PC-9 (cell line): ENCODE measurements around the gene SNX6. TPM values are rescaled to one million over a fixed set of nuclear protein-coding genes. Genes with fewer than 3 reads are reported as not detected.
"Not testable (repeated sequence)": the region's sequence is repeated elsewhere in the genome, so short reads cannot be mapped to it uniquely, and the experiment has no call there.

Experiments used
- BruUV-seq: library from RNA; stranded (reverse); fragments of 400-500 nt; replicated peaks from 2 replicates; lab custom pipeline; 2021; lab: Mats Ljungman, UMichigan
- CTCF ChIA-PET: fragments of 300-600 bp; sonication (Branson Sonifier 250); formaldehyde crosslinking; loops from one replicate; lab custom pipeline; 2022; ENCODE audit warnings: antibody characterized with exemption; lab: Charles Lee
- POLR2A ChIA-PET: fragments of 300-600 bp; sonication (Branson Sonifier 250); formaldehyde crosslinking; loops from one replicate; lab custom pipeline; 2022; ENCODE audit warnings: antibody characterized with exemption; ENCODE audit not compliant: unreplicated experiment; lab: Charles Lee
- DNase-seq, 2 experiments: peaks; one replicate each; pipeline versions ENCODE4 v3.0.0 to v3.0.0-alpha.2; 2015 to 2022; ENCODE audit warnings: mixed read lengths in 1 of 2
- H2AFZ ChIP-seq: fragments of 200-600 bp; sonication (generic); 2 replicates; pipeline ENCODE4 v1.8.1; 2017; ENCODE audit warnings: antibody characterized with exemption
- H3F3A ChIP-seq: fragments of 200-600 bp; sonication (generic); 2 replicates; pipeline ENCODE4 v1.8.1; 2017; ENCODE audit warnings: antibody characterized with exemption, mild to moderate bottlenecking, low read depth; ENCODE audit not compliant: insufficient read depth
- H3K27ac ChIP-seq: fragments of 200-600 bp; sonication (generic); 2 replicates; pipeline ENCODE4 v1.6.1; 2016; ENCODE audit warnings: mixed run types
- H3K27me3 ChIP-seq: fragments of 200-600 bp; sonication (generic); 2 replicates; pipeline ENCODE4 v1.6.1; 2016; ENCODE audit warnings: low read depth, mixed run types; ENCODE audit not compliant: insufficient read depth
- H3K36me3 ChIP-seq: fragments of 200-600 bp; sonication (generic); 2 replicates; pipeline ENCODE4 v1.6.1; 2016; ENCODE audit warnings: low read depth, mixed run types
- H3K4me1 ChIP-seq: fragments of 200-600 bp; sonication (generic); replicated peaks from 2 replicates; pipeline ENCODE4 v1.6.1; 2016; ENCODE audit warnings: mixed run types; ENCODE audit not compliant: insufficient read depth
- H3K4me2 ChIP-seq: fragments of 200-600 bp; sonication (generic); 2 replicates; pipeline ENCODE4 v1.6.1; 2017; ENCODE audit warnings: mixed run types
- H3K4me3 ChIP-seq: fragments of 200-600 bp; sonication (generic); 2 replicates; pipeline ENCODE4 v1.6.1; 2016; ENCODE audit warnings: mixed run types
- H3K79me2 ChIP-seq: fragments of 200-600 bp; sonication (generic); 2 replicates; pipeline ENCODE4 v1.6.1; 2017; ENCODE audit warnings: low read depth, mixed run types
- H3K9me2 ChIP-seq: fragments of 200-600 bp; sonication (generic); 2 replicates; pipeline ENCODE4 v1.8.1; 2017; ENCODE audit warnings: mild to moderate bottlenecking; ENCODE audit not compliant: insufficient read depth
- H3K9me3 ChIP-seq: fragments of 200-600 bp; sonication (generic); 2 replicates; pipeline ENCODE4 v1.8.1; 2016; ENCODE audit warnings: low read depth; ENCODE audit not compliant: insufficient read depth
- H4K20me1 ChIP-seq: fragments of 200-600 bp; sonication (generic); 2 replicates; pipeline ENCODE4 v1.8.1; 2017; ENCODE audit not compliant: insufficient read depth
- CTCF ChIP-seq: fragments of 200-600 bp; sonication (generic); conservative IDR thresholded peaks from 2 replicates; pipeline ENCODE4 v1.6.1; 2017; ENCODE audit warnings: mixed run types, antibody characterized with exemption, mild to moderate bottlenecking, moderate library complexity
- EZH2 ChIP-seq: fragments of 200-600 bp; sonication (generic); IDR thresholded peaks from 2 replicates; pipeline ENCODE4 v1.8.0; 2017; ENCODE audit warnings: antibody characterized with exemption, low read depth
- intact Hi-C: fragments of 100-400 bp; cut with micrococcal nuclease; formaldehyde crosslinking; loops from one replicate; pipeline ENCODE4 v1.10.0; 2022; ENCODE audit not compliant: unreplicated experiment
- total RNA-seq: library from RNA; stranded (reverse); gene quantifications from 2 replicates; pipeline ENCODE4 v1.2.3, GENCODE V29; 2021

SNX6 gene
- total RNA-seq, 1 experiment from 2014 or later = 51.8 TPM

GRCh38 chr14:34662561-34663088 lies 32.7 kb upstream of the SNX6 start:
- POLR2A ChIA-PET = no interaction called here
- no peak for DNase-seq
- H3K27me3 ChIP-seq = no peaks in the 10 kb centered on the region
- no peak overlapping the region for H3K4me2 ChIP-seq
- H3F3A ChIP-seq = no peaks in the 10 kb centered on the region
- H3K9me3 ChIP-seq = no peaks in the 10 kb centered on the region
- peaks cover 11% of the 10 kb centered on the region for H3K4me1 ChIP-seq
- CTCF ChIA-PET = interaction anchor here (0.7 kb wide), 1 partner anchor 858 kb away, joined by 3 read pairs; no protein-coding TSS in a partner anchor
- H3K36me3 ChIP-seq = no peaks in the 10 kb centered on the region
- no TSS peak for BruUV-seq
- H3K9me2 ChIP-seq = no peaks in the 10 kb centered on the region
- no peak overlapping the region for H2AFZ ChIP-seq
- TF ChIP-seq EZH2 (no peak), CTCF (no peak)
- no peak overlapping the region for H3K4me3 ChIP-seq
- H3K27ac ChIP-seq = no peak overlapping the region
- H3K79me2 ChIP-seq = no peaks in the 10 kb centered on the region
- intact Hi-C loops = no loop called here
- no peaks in the 10 kb centered on the region for H4K20me1 ChIP-seq

GRCh38 chr14:34660796-34661195 lies 30.8 kb upstream of the SNX6 start:
- H3K4me2 ChIP-seq = no peak overlapping the region
- POLR2A ChIA-PET = no interaction called here
- intact Hi-C loops = no loop called here
- no peaks in the 10 kb centered on the region for H3K9me2 ChIP-seq
- no peak overlapping the region for H3K4me3 ChIP-seq
- H3K9me3 ChIP-seq = no peaks in the 10 kb centered on the region
- no peak overlapping the region for H2AFZ ChIP-seq
- no peaks in the 10 kb centered on the region for H3K36me3 ChIP-seq
- no peak overlapping the region for H3K27ac ChIP-seq
- H3K27me3 ChIP-seq = no peaks in the 10 kb centered on the region
- CTCF ChIA-PET = no interaction called here
- H4K20me1 ChIP-seq = no peaks in the 10 kb centered on the region
- no peak for TF ChIP-seq EZH2
- TF ChIP-seq CTCF = no peak
- no peak for DNase-seq
- no TSS peak for BruUV-seq
- H3K79me2 ChIP-seq = no peaks in the 10 kb centered on the region
- peaks cover 2% of the 10 kb centered on the region; the same call in 1 of the 2 replicates for H3K4me1 ChIP-seq
- no peaks in the 10 kb centered on the region for H3F3A ChIP-seq

DNA sequence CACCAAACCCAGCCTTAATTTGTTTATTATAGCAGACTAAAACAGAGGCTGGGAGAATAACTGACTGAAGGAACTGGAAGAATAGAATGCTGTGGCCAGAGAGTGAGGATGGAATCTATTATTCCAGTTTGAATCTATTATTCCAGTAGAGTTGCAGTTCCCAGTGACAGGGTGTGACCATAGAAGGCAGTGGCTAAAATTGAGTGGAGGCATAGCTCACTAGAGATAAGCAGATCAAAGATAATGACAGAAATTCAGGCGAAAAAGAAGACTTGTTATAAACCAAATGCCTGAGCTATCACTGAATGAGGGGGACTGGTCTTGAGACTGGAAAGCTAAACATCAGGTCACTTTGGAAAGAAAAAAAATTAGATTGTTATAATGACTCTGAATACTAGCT lies 26.0 kb upstream of the SNX6 start:
- H3K9me2 ChIP-seq = no peaks in the 10 kb centered on the region
- TF ChIP-seq EZH2 (no peak), CTCF (no peak)
- peaks cover 10% of the 10 kb centered on the region for H3F3A ChIP-seq
- H3K79me2 ChIP-seq = no peaks in the 10 kb centered on the region
- no peak for DNase-seq
- no peaks in the 10 kb centered on the region for H4K20me1 ChIP-seq
- BruUV-seq = no TSS peak
- H3K4me3 ChIP-seq = no peak overlapping the region
- H3K36me3 ChIP-seq = no peaks in the 10 kb centered on the region
- no peaks in the 10 kb centered on the region for H3K27me3 ChIP-seq
- ChIA-PET POLR2A (no interaction called here), CTCF (no interaction called here)
- intact Hi-C loops = no loop called here
- H3K27ac ChIP-seq = no peak overlapping the region
- H3K4me2 ChIP-seq = no peak overlapping the region
- H2AFZ ChIP-seq = no peak overlapping the region
- H3K4me1 ChIP-seq = no peaks in the 10 kb centered on the region
- no peaks in the 10 kb centered on the region for H3K9me3 ChIP-seq

- H3K4me2 ChIP-seq, BruUV-seq, H3K9me3 ChIP-seq, intact Hi-C loops, H4K20me1 ChIP-seq, H3K27ac ChIP-seq, CTCF ChIA-PET, H3K4me3 ChIP-seq, DNase-seq, H3K27me3 ChIP-seq, H2AFZ ChIP-seq, H3K36me3 ChIP-seq, POLR2A ChIA-PET, H3K9me2 ChIP-seq, H3K79me2 ChIP-seq: not testable (repeated sequence)
- Histone ChIP-seq H3K4me1 (peaks cover 21% of the 10 kb centered on the region), H3F3A (peaks cover 31% of the 10 kb centered on the region)
These were observed 23.1 kb upstream of the SNX6 start for GRCh38 chr14:34653073-34653472.

GRCh38 chr14:34652348-34652747 lies 22.4 kb upstream of the SNX6 start:
- BruUV-seq, intact Hi-C loops, H4K20me1 ChIP-seq, DNase-seq, H3K4me2 ChIP-seq, H3K9me3 ChIP-seq, H3K27me3 ChIP-seq, CTCF ChIA-PET, H3K27ac ChIP-seq, H3K79me2 ChIP-seq, H2AFZ ChIP-seq, H3K36me3 ChIP-seq, H3K9me2 ChIP-seq, POLR2A ChIA-PET, H3K4me3 ChIP-seq: not testable (repeated sequence)
- Histone ChIP-seq H3K4me1 (peaks cover 21% of the 10 kb centered on the region), H3F3A (peaks cover 31% of the 10 kb centered on the region)
